ACC112 (cell line): ENCODE results near the gene SSC4D.
"Not testable (repeated sequence)": the region's sequence is repeated elsewhere in the genome, so short reads cannot be mapped to it uniquely, and the experiment has no call there.

Experiments
- H2AFZ ChIP-seq: fragments of 200-600 bp; sonication (generic); one replicate; pipeline ENCODE4 v1.6.0; 2017; ENCODE audit warnings: antibody characterized with exemption, low read length; ENCODE audit not compliant: unreplicated experiment
- H3K27ac ChIP-seq: fragments of 200-600 bp; sonication (generic); 2 replicates; pipeline ENCODE4 v1.5.1; 2014; ENCODE audit warnings: low read depth, mild to moderate bottlenecking, antibody characterized with exemption, low read length, moderate library complexity
- H3K27me3 ChIP-seq: fragments of 200-600 bp; sonication (generic); 2 replicates; pipeline ENCODE4 v1.6.1; 2014; ENCODE audit warnings: mild to moderate bottlenecking, antibody characterized with exemption, low read length, moderate library complexity, mixed read lengths; ENCODE audit not compliant: insufficient read depth
- H3K36me3 ChIP-seq: fragments of 200-600 bp; sonication (generic); 2 replicates; pipeline ENCODE4 v1.6.1; 2016; ENCODE audit warnings: mild to moderate bottlenecking, antibody characterized with exemption, low read length, moderate library complexity, mixed read lengths; ENCODE audit not compliant: insufficient read depth
- H3K4me1 ChIP-seq: fragments of 200-600 bp; sonication (generic); one replicate; pipeline ENCODE4 v1.6.1; 2016; ENCODE audit warnings: low read length, mixed read lengths; ENCODE audit not compliant: insufficient read depth, unreplicated experiment, control insufficient read depth
- H3K4me3 ChIP-seq: fragments of 200-600 bp; sonication (generic); 2 replicates; pipeline ENCODE4 v1.5.1; 2014; ENCODE audit warnings: mild to moderate bottlenecking, low read depth, low read length
- H3K79me2 ChIP-seq: fragments of 200-600 bp; sonication (generic); one replicate; pipeline ENCODE4 v1.6.0; 2016; ENCODE audit warnings: low read length; ENCODE audit not compliant: control insufficient read depth, unreplicated experiment, insufficient read depth

The SSC4D gene

DNA sequence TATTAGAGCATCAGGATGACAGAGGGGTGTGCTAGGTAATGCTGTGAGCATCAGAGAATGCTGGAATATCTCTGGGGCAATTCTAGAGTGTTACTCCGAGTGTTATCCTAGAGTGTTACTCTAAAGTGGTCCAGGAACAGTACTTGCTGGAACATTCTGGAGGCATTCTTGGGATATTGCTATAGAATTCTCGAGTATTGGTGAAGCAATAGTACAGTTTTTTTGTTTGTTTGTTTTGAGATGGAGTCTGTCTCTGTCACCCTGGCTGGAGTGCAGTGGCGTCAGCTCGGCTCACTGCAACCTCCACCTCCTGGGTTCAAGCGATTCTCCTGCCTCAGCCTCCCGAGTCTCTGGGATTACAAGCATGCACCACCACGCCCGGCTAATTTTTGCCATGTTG is 12.6 kb downstream of the SSC4D start:
- peak overlapping the region; percentile 79 for H3K4me3 ChIP-seq
- H3K79me2 ChIP-seq = peaks cover 6% of the 10 kb centered on the region
- no peaks in the 10 kb centered on the region for H3K36me3 ChIP-seq
- H3K27me3 ChIP-seq = no peaks in the 10 kb centered on the region
- peak overlapping the region; percentile 42 for H2AFZ ChIP-seq
- H3K27ac ChIP-seq = no peak overlapping the region
- peaks cover 16% of the 10 kb centered on the region for H3K4me1 ChIP-seq

DNA sequence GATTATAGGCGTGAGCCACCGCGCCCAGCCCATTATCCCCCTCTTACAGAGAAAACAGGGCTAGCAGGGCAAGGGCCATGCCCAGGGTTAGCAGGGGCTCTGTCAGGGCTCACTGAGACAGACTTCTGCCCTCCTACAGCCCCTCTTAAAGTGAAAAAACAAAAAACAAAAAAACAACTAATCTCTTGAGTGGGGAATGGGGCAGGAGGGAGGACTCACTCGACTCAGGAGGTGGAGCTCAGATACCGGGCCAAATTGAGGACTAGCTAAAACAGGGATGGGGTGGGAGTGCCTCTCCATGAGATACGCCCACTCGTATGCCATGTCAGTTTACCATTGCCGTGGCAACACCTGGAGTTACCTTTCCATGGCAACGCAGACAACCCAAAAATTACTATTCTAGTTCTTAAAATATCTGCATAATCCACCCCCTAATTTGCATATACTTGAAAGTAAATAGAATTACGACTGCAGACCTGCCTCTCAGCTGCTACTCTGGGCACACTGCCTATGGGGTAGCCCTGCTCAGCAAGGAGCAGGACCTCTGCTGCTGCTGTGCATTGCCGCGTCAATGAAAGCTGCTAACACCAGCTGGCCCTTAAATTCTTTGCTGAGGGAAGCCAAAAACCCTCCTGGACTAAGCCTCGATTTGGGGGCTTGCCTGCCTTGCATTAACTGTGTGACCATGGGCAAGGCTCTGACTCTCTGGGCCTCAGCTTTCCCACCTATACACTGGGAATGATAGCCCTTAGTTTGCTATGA is 13.4 kb downstream of the SSC4D start:
- Histone ChIP-seq H3K4me3 (no peak overlapping the region), H3K4me1 (peaks cover 16% of the 10 kb centered on the region), H3K36me3 (no peaks in the 10 kb centered on the region), H3K27ac (no peak overlapping the region), H3K27me3 (no peaks in the 10 kb centered on the region), H3K79me2 (peaks cover 6% of the 10 kb centered on the region), H2AFZ (peak overlapping the region; percentile 42)

DNA sequence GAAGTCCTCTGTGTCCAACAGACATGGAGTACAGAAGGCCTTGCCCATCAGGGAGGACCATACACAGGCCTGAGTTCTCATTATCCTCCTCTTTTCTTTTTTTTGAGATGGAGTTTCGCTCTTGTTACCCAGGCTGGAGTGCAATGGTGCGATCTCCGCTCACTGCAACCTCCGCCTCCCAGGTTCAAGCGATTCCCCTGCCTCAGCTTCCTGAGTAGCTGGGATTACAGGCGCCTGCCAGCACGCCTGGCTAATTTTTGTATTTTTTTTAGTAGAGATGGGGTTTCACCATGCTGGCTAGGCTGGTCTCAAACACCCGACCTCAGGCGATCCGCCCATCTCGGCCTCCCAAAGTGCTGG is 13.9 kb downstream of the SSC4D start:
- H3K79me2 ChIP-seq, H3K27ac ChIP-seq, H3K4me3 ChIP-seq, H3K27me3 ChIP-seq, H2AFZ ChIP-seq, H3K36me3 ChIP-seq: not testable (repeated sequence)
- H3K4me1 ChIP-seq = peaks cover 16% of the 10 kb centered on the region

DNA sequence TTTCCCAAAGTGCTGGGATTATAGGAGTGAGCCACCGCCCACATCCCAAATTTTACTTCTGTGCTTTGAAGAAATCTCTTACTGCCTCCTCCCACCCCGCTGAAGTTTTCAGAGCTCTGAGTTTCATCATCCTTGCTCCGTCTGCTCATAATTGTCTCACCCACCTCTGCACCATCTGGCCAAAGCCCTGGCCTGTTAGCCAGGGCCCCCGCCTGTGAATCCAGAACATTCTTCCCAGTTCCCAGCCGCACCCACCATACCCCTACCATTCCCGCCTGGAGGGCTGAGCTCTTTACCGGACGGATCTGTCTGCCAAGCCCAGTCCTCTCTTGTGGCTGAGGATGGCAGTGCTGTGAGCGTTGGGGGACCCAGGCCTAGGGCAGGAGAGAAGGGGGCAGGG is 14.5 kb downstream of the SSC4D start:
- Histone ChIP-seq H3K4me1 (peaks cover 16% of the 10 kb centered on the region), H3K27me3 (no peaks in the 10 kb centered on the region), H3K36me3 (no peaks in the 10 kb centered on the region), H2AFZ (no peak overlapping the region), H3K27ac (no peak overlapping the region), H3K4me3 (no peak overlapping the region), H3K79me2 (peaks cover 6% of the 10 kb centered on the region)

DNA sequence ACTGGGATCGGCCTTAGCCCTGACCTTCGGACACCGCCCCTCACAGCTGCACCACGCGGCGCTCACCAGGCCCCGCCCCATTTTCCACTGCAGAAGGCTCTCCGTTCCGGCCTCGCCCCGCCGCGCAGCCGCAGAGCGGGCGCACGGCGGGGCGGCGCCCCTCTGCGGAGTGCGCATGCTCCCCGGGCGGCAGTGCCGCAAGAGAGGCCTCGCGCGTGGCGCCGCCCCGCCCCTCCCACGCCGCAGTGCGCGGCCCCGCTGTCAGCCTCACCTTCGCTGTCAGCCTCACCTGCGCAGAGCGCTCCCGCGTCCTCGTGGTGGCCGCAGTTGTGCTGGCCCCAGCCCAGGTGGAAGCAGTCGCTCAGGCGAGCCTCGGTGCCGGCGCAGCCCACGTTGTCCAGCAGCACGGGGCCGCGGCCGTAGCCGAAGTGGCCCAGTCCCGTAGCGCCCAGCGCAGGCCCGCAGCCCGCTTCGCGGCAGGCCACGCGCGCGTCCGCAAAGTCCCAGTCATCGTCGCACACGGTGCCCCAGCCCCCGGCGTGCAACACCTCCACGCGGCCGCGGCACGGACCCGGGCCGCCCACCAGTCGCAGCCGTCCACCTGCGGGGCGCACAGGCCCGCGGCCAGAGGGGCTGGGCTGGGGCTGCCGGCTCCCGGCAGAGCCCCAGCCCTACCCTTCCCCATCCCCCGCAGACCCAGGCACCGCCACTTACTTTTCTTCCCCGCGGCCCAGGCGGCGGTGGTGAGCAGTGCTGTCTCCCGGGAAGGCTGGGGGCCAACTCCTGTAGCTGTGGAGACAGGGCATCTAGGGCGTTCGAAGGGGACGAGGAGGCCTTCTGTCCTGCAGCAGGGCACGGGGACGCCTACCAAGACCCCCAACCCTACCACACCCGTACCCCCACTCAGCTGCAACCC is 16.1 kb downstream of the SSC4D start:
- Histone ChIP-seq H3K4me1 (peaks cover 24% of the 10 kb centered on the region), H3K4me3 (peak overlapping the region; percentile 94), H3K79me2 (peaks cover 6% of the 10 kb centered on the region), H2AFZ (peak overlapping the region; percentile 96), H3K36me3 (no peaks in the 10 kb centered on the region), H3K27ac (peak overlapping the region; percentile 71), H3K27me3 (no peaks in the 10 kb centered on the region)

DNA sequence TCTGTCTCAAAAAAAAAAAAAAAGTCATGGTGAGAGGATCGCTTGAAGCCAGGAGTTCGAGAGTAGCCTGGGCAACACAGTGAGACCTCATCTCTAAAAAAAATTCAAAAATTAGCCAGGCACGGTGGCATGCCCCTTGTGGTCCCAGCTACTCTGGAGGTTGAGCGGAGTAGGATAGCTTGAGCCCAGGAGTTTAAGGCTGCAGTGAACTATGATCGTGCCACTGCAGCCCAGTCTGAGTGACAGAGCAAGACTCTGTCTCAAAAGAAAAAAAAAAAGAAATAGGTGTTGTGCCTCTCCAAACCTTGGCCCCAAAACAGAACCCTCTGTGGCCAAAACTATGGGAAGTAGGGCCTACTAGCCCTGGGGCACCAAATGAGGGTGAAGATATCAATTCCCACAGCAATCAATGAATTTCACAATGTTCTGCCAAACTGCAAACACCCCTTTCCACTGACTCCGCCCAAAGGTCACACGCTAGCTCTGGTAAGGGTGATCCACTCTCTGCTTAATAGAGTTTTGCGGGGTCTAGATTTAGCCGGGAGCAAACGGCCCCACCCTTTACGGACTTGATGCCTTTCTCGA is 16.9 kb downstream of the SSC4D start:
- no peaks in the 10 kb centered on the region for H3K36me3 ChIP-seq
- H3K4me1 ChIP-seq = peaks cover 20% of the 10 kb centered on the region
- peaks cover 2% of the 10 kb centered on the region for H3K79me2 ChIP-seq
- no peaks in the 10 kb centered on the region for H3K27me3 ChIP-seq
- H2AFZ ChIP-seq = peak overlapping the region; percentile 96
- H3K4me3 ChIP-seq = peak overlapping the region; percentile 94
- H3K27ac ChIP-seq = peak overlapping the region; percentile 71

DNA sequence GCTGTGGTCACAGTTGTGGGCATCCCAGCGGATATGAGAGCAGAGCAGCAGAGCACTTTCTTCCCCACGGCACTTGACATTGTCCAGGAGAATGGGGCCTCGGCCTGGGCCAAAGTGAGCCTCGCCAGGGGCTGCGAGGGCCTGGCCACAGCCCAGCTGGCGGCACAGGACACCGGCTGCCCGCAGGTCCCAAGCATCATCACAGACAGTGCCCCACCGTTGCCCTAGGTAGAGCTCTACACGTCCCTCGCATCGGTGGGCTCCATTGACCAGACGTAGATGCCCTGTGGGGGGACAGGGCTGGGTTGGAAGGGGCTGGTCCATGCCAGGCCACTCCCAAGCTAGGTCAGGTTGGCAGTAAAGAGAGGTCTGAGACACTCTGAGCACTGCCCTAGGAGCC is 19.4 kb downstream of the SSC4D start:
- H3K27ac ChIP-seq = no peak overlapping the region
- no peaks in the 10 kb centered on the region for H3K27me3 ChIP-seq
- H3K36me3 ChIP-seq = no peaks in the 10 kb centered on the region
- H3K4me3 ChIP-seq = no peak overlapping the region
- no peaks in the 10 kb centered on the region for H3K79me2 ChIP-seq
- peaks cover 17% of the 10 kb centered on the region for H3K4me1 ChIP-seq
- H2AFZ ChIP-seq = no peak overlapping the region

DNA sequence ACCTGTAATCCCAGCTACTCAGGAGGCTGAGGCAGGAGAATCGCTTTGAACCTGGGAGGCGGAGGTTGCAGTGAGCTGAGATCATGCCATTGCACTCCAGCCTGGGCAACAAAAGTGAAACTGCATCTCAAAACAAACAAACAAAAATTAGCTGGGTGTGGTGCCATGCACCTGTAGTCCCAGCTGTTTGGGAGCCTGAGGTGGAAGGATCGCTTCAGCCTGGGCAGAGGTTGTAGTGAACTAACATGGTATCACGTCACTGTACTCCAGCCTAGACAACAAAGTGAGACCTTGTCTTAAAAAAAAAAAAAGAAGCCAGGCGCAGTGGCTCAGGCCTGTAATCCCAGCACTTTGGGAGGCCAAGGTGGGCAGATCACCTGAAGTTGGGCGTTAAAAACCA is 21.7 kb downstream of the SSC4D start:
- not testable (repeated sequence) for H3K27me3 ChIP-seq, H3K27ac ChIP-seq, H2AFZ ChIP-seq, H3K79me2 ChIP-seq, H3K36me3 ChIP-seq, H3K4me3 ChIP-seq
- peaks cover 17% of the 10 kb centered on the region for H3K4me1 ChIP-seq

DNA sequence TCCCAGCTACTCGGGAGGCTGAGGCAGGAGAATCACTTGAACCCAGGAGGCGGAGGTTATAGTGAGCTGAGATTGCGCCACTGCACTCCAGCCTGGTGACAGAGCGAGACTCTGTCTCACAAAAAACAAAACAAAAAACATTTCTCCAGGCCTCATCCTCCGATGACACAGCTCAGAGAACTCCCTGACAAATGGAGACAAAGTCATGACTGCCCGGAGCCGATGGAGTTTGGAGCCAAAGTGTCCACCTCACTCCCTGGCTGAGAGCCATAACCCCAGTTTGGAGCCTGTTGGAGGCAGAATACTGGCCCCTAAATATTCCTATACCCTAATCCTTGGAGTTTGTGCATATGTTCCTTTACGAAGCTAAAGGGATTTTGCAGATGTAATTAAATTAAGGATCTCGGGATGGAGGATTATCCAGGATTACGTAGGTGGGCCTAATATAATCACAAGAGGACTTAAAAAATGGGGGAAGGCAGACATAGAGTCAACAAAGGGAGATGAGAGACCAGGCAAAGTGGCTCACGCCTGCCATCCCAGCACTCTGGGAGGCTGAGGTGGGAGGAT is 22.7 kb downstream of the SSC4D start:
- H3K79me2 ChIP-seq = no peaks in the 10 kb centered on the region
- H3K4me3 ChIP-seq = no peak overlapping the region
- no peak overlapping the region for H2AFZ ChIP-seq
- no peaks in the 10 kb centered on the region for H3K27me3 ChIP-seq
- no peak overlapping the region; the same call in 1 of the 2 replicates for H3K27ac ChIP-seq
- H3K4me1 ChIP-seq = peaks cover 12% of the 10 kb centered on the region
- H3K36me3 ChIP-seq = no peaks in the 10 kb centered on the region

DNA sequence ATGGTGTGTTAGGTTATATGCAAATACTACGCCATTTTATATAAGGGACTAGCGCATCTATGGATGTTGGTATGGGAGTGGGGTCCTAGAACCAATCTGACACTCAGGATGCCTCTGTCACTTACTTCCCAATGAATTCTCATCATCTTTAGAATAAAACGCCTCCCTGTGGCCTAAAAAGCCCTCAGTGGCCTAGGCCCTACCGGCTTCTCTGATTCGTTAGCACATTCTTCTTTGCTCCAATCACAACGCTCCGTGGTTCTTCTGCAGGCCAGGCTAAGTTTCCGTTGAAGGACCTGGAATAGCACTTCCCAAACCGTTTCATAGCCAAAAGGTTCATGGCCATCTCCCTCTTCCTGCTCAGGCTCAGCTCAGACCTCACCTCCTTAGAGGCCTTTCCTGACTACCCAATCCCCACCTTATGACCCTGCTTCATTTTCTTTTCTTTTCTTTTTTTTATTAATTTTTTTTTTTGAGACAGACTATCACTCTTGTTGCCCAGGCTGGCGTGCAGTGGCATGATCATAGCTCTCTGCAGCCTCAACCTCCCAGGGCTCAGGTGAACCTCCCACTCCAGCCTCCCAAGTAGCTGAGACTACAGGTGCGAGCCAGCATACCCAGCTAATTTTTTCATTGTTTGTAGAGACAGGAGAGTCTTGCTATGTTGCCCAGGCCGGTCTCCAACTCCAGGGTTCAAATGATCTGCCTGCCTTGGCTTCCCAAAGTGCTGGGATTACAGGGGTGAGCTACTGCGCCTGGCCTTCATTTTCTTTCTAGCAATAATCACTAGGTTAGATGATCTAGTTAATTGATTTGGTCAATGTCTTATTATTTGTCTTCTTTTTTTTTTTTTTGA is 26.2 kb downstream of the SSC4D start:
- Histone ChIP-seq H3K4me3 (no peak overlapping the region), H3K79me2 (no peaks in the 10 kb centered on the region), H3K27me3 (no peaks in the 10 kb centered on the region)

More for the DNA sequence above, 26.2 kb downstream of the SSC4D start:
- H2AFZ ChIP-seq = no peak overlapping the region
- no peaks in the 10 kb centered on the region for H3K36me3 ChIP-seq
- H3K4me1 ChIP-seq = peaks cover 26% of the 10 kb centered on the region
- no peak overlapping the region for H3K27ac ChIP-seq
